Neuronal stem cell (in vitro differentiated cells): ENCODE measurements around the gene PARD3B.

Experiments
- DNase-seq: peaks from one replicate; pipeline ENCODE4 v3.0.0-alpha.2; 2013; ENCODE audit warnings: low spot score
- H2AFZ ChIP-seq: one replicate; pipeline ENCODE4 v1.6.1; 2013; ENCODE audit warnings: mild to moderate bottlenecking, low read length, inconsistent platforms
- H2AK5ac ChIP-seq: 2 replicates; pipeline ENCODE4 v1.6.1; 2013; ENCODE audit warnings: low read depth, mild to moderate bottlenecking, inconsistent platforms, low read length, moderate library complexity, mixed read lengths
- H2BK120ac ChIP-seq: 2 replicates; pipeline ENCODE4 v1.6.1; 2013; ENCODE audit warnings: low read depth, mild to moderate bottlenecking, inconsistent platforms, low read length, moderate library complexity, mixed read lengths
- H2BK12ac ChIP-seq: one replicate; pipeline ENCODE4 v1.6.1; 2013; ENCODE audit warnings: low read length, inconsistent platforms
- H2BK15ac ChIP-seq: 2 replicates; pipeline ENCODE4 v1.6.1; 2013; ENCODE audit warnings: mild to moderate bottlenecking, low read length, inconsistent platforms, mixed read lengths
- H2BK5ac ChIP-seq: one replicate; pipeline ENCODE4 v1.6.1; 2013; ENCODE audit warnings: inconsistent platforms, mild to moderate bottlenecking, low read length, moderate library complexity
- H3K14ac ChIP-seq: one replicate; pipeline ENCODE4 v1.6.1; 2013; ENCODE audit warnings: low read length, inconsistent platforms
- H3K18ac ChIP-seq: 2 replicates; pipeline ENCODE4 v1.6.1; 2013; ENCODE audit warnings: low read length, inconsistent platforms
- H3K23ac ChIP-seq: 2 replicates; pipeline ENCODE4 v1.6.1; 2013; ENCODE audit warnings: low read depth, mild to moderate bottlenecking, mixed read lengths, low read length, inconsistent platforms; ENCODE audit not compliant: poor library complexity
- H3K27ac ChIP-seq: replicated peaks from 3 replicates; pipeline ENCODE4 v1.5.1; 2013; ENCODE audit warnings: low read length, inconsistent platforms
- H3K27me3 ChIP-seq, 3 experiments: 2 replicates each; pipeline ENCODE4 v1.6.1; 2013; ENCODE audit warnings: low read length in 3 of 3, mild to moderate bottlenecking in 2 of 3, inconsistent platforms in 1 of 3, low read depth in 1 of 3, mixed read lengths in 1 of 3, moderate library complexity in 1 of 3; ENCODE audit not compliant: control insufficient read depth in 3 of 3, insufficient read depth in 3 of 3
- H3K36me3 ChIP-seq, 2 donors: replicated peaks in 1 of 2; 2 replicates each; pipeline ENCODE4 v1.6.1; 2013; ENCODE audit warnings: low read length in 2 of 2; ENCODE audit not compliant: control insufficient read depth in 2 of 2, insufficient read depth in 2 of 2
- H3K4ac ChIP-seq: 2 replicates; pipeline ENCODE4 v1.6.1; 2013; ENCODE audit warnings: inconsistent platforms, mild to moderate bottlenecking, low read length, moderate library complexity
- H3K4me1 ChIP-seq, 2 donors: 1 replicate in 1 of 2; 2 replicates in 1 of 2; pipeline ENCODE4 v1.6.1; 2013; ENCODE audit warnings: low read length in 2 of 2, low read depth in 1 of 2; ENCODE audit not compliant: control insufficient read depth in 2 of 2, insufficient read depth in 1 of 2
- H3K4me2 ChIP-seq: one replicate; pipeline ENCODE4 v1.6.1; 2013; ENCODE audit warnings: mild to moderate bottlenecking, low read length, inconsistent platforms; ENCODE audit not compliant: insufficient read depth, poor library complexity, severe bottlenecking
- H3K4me3 ChIP-seq, 2 donors: 2 replicates each; pipeline ENCODE4 v1.5.1; 2013; ENCODE audit warnings: low read length in 2 of 2, mild to moderate bottlenecking in 2 of 2, inconsistent platforms in 1 of 2, moderate library complexity in 1 of 2
- H3K79me1 ChIP-seq: one replicate; pipeline ENCODE4 v1.6.1; 2013; ENCODE audit warnings: low read depth, mild to moderate bottlenecking, inconsistent platforms, low read length, moderate library complexity
- H3K9ac ChIP-seq: one replicate; pipeline ENCODE4 v1.6.1; 2013; ENCODE audit warnings: mild to moderate bottlenecking, low read depth, low read length, inconsistent platforms; ENCODE audit not compliant: poor library complexity
- H3K9me3 ChIP-seq, 2 donors: replicated peaks in 1 of 2; 2 replicates each; pipeline versions ENCODE3 to v1.6.1; 2013; ENCODE audit warnings: low read length in 2 of 2, mild to moderate bottlenecking in 2 of 2, inconsistent platforms in 1 of 2, low read depth in 1 of 2, mixed read lengths in 1 of 2, moderate library complexity in 1 of 2; ENCODE audit not compliant: control insufficient read depth in 2 of 2, insufficient read depth in 1 of 2
- H4K8ac ChIP-seq: one replicate; pipeline ENCODE4 v1.6.1; 2013; ENCODE audit warnings: low read depth, mild to moderate bottlenecking, inconsistent platforms, low read length, moderate library complexity
- H4K91ac ChIP-seq: one replicate; pipeline ENCODE4 v1.6.1; 2013; ENCODE audit warnings: low read length, low read depth, mild to moderate bottlenecking, inconsistent platforms; ENCODE audit not compliant: poor library complexity
- WGBS, 2 donors: extraction: QIAGEN DNeasy Blood & Tissue Kit; methylation state at CpG; one replicate each; pipeline ENCODE4 v1.1.7; 2013; ENCODE audit warnings: missing lambda C conversion rate in 2 of 2, mixed read lengths in 1 of 2; ENCODE audit not compliant: insufficient read length in 2 of 2, insufficient replicate concordance in 1 of 2; ENCODE audit errors: extremely low coverage in 2 of 2; 5-methylcytosine and 5-hydroxymethylcytosine counted together

Gene PARD3B

DNA sequence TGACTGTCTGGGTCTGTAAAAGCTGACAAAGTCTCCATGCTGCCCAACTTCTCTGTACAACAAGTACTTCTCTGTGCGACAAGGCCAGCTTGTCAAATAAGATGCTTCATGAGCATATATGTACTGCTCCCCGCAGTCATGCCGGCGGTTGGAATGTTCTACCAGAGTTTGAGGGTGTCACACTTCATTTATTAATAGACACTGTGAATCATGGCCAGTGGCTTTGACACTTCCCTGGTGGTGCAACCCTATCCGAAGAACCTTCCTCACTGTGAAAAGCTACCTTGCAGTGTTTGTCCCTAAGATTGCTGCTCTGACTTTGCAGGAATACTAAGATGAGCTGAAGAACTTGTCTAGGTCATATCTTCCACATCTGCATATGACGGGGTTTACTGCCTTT, 1016.2 kb downstream of the PARD3B start:
- Histone ChIP-seq H3K14ac (no peak overlapping the region), H4K8ac (no peak overlapping the region), H3K79me1 (no peaks in the 10 kb centered on the region), H3K18ac (no peak overlapping the region), H3K9ac (no peak overlapping the region), H3K4me1 (peaks cover 0 to 5% of the 10 kb centered on the region in 2 donors), H3K27ac (no peak overlapping the region), H2BK15ac (no peak overlapping the region), H3K4me3 (no peak overlapping the region), H2BK5ac (no peak overlapping the region), H2AFZ (no peak overlapping the region), H3K9me3 (no peaks in the 10 kb centered on the region), H2BK12ac (no peak overlapping the region), H3K23ac (no peak overlapping the region), H2BK120ac (no peak overlapping the region), H3K4ac (no peak overlapping the region), H3K27me3 (no peaks in the 10 kb centered on the region), H2AK5ac (no peak overlapping the region), H4K91ac (no peak overlapping the region), H3K4me2 (no peak overlapping the region), H3K36me3 (no peaks in the 10 kb centered on the region)
- WGBS, 2 donors, result no CpG with 5 or more reads among the region's 6 CpGs
- DNase-seq, result no peak

DNA sequence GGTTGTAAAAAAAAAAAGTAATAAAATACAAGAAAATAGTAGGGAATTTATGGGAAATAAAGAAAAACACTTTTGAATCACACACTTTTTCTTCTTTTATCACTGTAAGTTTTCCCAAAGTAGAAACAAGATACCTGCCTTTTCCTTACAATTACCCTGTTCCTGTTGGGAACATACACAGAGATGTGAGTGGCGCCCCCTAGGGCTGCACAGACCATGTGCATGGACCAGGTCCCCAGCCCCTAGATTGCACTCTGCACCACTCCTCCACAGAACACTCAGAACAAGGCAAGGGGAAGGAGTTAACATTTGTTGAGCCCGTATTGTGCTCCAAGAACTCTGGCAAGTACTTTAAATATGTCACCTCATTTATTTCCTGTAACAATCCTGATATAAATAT, 1018.4 kb downstream of the PARD3B start:
- no peaks in the 10 kb centered on the region for H3K9me3 ChIP-seq
- no peak overlapping the region for H4K91ac ChIP-seq
- no peaks in the 10 kb centered on the region for H3K27me3 ChIP-seq
- no peaks in the 10 kb centered on the region for H3K79me1 ChIP-seq
- no peak overlapping the region for H3K9ac ChIP-seq
- no peak overlapping the region for H3K14ac ChIP-seq
- H2AK5ac ChIP-seq, result no peak overlapping the region
- H2BK120ac ChIP-seq, result no peak overlapping the region
- H3K18ac ChIP-seq, result no peak overlapping the region
- no peak overlapping the region for H2BK15ac ChIP-seq
- no peak overlapping the region for H2AFZ ChIP-seq
- H3K4me1 ChIP-seq, result no peaks in the 10 kb centered on the region
- H3K4me2 ChIP-seq, result no peak overlapping the region
- no peak overlapping the region for H3K4me3 ChIP-seq
- no peak overlapping the region for H2BK5ac ChIP-seq
- H4K8ac ChIP-seq, result no peak overlapping the region
- H3K23ac ChIP-seq, result no peak overlapping the region
- WGBS, 2 donors, result no CpG with 5 or more reads among the region's 2 CpGs
- no peak overlapping the region for H3K27ac ChIP-seq
- no peak for DNase-seq
- H3K36me3 ChIP-seq, result no peaks in the 10 kb centered on the region
- H3K4ac ChIP-seq, result no peak overlapping the region
- no peak overlapping the region for H2BK12ac ChIP-seq

GRCh38 chr2:205564346-205565141, 1019.3 kb downstream of the PARD3B start:
- Histone ChIP-seq H2AFZ (no peak overlapping the region), H4K8ac (no peak overlapping the region), H3K4ac (no peak overlapping the region), H3K9ac (no peak overlapping the region), H2BK12ac (no peak overlapping the region), H2BK5ac (no peak overlapping the region), H3K27me3 (no peaks in the 10 kb centered on the region), H3K27ac (no peak overlapping the region), H2AK5ac (no peak overlapping the region), H2BK120ac (no peak overlapping the region), H3K4me1 (no peaks in the 10 kb centered on the region), H3K4me2 (no peak overlapping the region), H3K23ac (no peak overlapping the region), H3K4me3 (no peak overlapping the region), H3K9me3 (no peaks in the 10 kb centered on the region), H4K91ac (no peak overlapping the region), H2BK15ac (no peak overlapping the region), H3K14ac (no peak overlapping the region), H3K36me3 (no peaks in the 10 kb centered on the region), H3K79me1 (no peaks in the 10 kb centered on the region), H3K18ac (no peak overlapping the region)
- no peak for DNase-seq
- no CpG with 5 or more reads among the region's 10 CpGs for WGBS, 2 donors

DNA sequence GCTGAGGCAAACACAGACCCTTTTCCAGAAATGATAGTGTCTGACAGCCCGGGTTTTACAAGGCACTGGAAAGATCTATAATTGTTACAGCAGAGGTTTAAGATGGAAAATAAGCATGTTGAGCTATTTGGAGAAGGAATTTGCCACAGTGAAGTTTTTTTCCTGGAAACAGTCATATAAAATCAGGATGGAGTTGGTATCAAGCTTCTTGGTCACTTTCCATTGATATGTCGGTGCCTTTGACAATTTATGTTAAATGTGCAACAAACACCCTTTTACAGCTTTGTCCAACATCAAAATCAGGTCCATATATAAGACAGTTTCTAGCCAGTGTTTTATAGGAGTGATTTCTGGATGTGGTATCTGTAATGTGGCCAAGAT, 1019.9 kb downstream of the PARD3B start:
- no peak overlapping the region for H2BK15ac ChIP-seq
- H3K4me1 ChIP-seq, result peaks cover 0 to 1% of the 10 kb centered on the region in 2 donors
- no peak overlapping the region for H2AFZ ChIP-seq
- H3K27me3 ChIP-seq, result no peaks in the 10 kb centered on the region
- H3K9ac ChIP-seq, result no peak overlapping the region
- H3K36me3 ChIP-seq, result no peaks in the 10 kb centered on the region
- WGBS, 2 donors, result no CpG with 5 or more reads among the region's 2 CpGs
- no peak overlapping the region for H3K27ac ChIP-seq
- H3K14ac ChIP-seq, result no peak overlapping the region
- H4K91ac ChIP-seq, result no peak overlapping the region
- DNase-seq, result no peak
- H3K79me1 ChIP-seq, result no peaks in the 10 kb centered on the region
- no peak overlapping the region for H3K4me3 ChIP-seq
- no peak overlapping the region for H3K23ac ChIP-seq
- H2BK120ac ChIP-seq, result no peak overlapping the region
- H2AK5ac ChIP-seq, result no peak overlapping the region
- H4K8ac ChIP-seq, result no peak overlapping the region
- H3K18ac ChIP-seq, result no peak overlapping the region
- no peak overlapping the region for H2BK12ac ChIP-seq
- no peaks in the 10 kb centered on the region for H3K9me3 ChIP-seq
- H2BK5ac ChIP-seq, result no peak overlapping the region
- no peak overlapping the region for H3K4ac ChIP-seq
- H3K4me2 ChIP-seq, result no peak overlapping the region
